GM20000 (cell line): ENCODE results near the gene PKMYT1.
"Not testable (repeated sequence)": the region's sequence is repeated elsewhere in the genome, so short reads cannot be mapped to it uniquely, and the experiment has no call there.

Experiments used
- DNase-seq: peaks from one replicate; pipeline ENCODE4 v3.0.0; 2012; ENCODE audit warnings: low spot score
- TF ChIP-seq, protein P1 (sequence below): IDR thresholded peaks from 2 replicates; pipeline ENCODE4 v1.5.1; 2012; ENCODE audit warnings: mild to moderate bottlenecking, control low read depth; ENCODE audit errors: extremely low read depth, missing control alignments

Gene PKMYT1

DNA sequence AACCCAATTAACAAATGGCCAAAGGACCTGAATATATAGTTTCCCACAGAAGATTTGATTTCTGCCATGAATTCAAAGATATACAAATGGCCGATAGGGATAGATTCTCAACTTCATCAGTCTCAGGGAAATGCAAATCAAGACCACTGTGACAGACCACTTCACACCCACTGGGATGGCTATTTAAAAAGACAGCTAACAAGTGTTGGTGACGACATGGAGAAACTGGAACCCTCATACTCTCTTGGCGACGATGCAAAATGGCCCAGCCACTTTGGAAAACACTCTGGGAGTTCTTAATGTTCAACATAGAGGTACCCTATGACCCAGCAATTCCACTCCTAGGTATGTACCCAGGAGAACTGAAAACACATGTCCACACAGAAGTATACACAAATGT, 33.6 kb downstream of the PKMYT1 start:
- TF ChIP-seq, protein P1, sequence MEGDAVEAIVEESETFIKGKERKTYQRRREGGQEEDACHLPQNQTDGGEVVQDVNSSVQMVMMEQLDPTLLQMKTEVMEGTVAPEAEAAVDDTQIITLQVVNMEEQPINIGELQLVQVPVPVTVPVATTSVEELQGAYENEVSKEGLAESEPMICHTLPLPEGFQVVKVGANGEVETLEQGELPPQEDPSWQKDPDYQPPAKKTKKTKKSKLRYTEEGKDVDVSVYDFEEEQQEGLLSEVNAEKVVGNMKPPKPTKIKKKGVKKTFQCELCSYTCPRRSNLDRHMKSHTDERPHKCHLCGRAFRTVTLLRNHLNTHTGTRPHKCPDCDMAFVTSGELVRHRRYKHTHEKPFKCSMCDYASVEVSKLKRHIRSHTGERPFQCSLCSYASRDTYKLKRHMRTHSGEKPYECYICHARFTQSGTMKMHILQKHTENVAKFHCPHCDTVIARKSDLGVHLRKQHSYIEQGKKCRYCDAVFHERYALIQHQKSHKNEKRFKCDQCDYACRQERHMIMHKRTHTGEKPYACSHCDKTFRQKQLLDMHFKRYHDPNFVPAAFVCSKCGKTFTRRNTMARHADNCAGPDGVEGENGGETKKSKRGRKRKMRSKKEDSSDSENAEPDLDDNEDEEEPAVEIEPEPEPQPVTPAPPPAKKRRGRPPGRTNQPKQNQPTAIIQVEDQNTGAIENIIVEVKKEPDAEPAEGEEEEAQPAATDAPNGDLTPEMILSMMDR = no peak
- no peak for DNase-seq

DNA sequence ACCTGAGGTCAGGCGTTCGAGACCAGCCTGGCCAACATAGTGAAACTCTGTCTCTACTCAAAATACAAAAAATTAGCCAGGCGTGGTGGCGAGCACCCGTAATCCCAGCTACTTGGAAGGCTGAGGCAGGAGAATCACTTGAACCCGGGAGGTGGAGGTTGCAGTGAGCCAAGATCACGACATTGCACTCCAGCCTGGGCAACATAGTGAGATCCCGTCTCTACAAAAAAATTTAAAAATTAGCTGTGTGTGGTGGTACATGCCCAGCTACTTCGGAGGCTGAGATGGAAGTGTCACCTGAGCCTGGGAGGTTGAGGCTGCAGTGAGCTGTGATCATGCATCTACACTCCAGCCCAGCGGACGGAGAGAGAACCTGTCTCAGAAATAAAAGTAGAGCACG, 36.5 kb downstream of the PKMYT1 start:
- DNase-seq = not testable (repeated sequence)

DNA sequence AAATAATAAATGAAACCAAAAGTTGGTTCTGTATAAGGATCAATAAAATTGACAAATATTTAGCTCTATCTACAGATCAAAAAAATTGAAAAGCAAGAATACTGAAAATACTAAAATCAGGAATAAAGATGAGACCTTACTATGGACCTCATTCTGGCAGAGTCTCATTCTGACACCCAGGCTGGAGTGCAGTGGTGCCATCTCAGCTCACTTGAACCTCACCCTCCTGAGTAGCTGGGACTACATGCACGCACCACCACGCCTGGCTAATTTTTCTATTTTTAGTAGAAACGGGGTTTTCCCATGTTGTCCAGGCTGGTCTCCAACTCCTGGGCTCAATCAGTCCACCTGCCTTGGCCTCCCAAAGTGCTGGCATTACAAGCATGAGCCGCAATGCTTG, 38.2 kb downstream of the PKMYT1 start:
- TF ChIP-seq, protein P1 = no peak
- no peak for DNase-seq

DNA sequence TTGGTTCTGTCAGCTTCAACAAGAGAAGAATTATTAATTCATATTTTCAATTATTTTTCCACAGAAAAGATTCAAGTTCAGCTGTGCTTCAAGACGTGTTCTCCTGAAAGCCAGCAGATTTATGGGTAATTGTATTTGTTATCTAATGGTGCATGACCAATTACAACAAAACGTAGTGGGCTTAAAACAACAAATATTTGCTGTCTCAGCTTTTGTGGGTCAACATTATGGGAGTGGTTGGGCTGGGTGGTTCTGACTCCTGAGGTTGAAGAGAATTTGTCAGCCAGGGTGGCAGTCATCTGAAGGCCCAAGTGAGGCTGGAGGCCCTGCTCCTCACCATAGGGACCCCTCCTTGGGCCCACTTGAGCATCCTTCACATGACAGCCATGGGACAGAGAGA, 40.3 kb downstream of the PKMYT1 start:
- DNase-seq = no peak
- TF ChIP-seq, protein P1 = no peak

DNA sequence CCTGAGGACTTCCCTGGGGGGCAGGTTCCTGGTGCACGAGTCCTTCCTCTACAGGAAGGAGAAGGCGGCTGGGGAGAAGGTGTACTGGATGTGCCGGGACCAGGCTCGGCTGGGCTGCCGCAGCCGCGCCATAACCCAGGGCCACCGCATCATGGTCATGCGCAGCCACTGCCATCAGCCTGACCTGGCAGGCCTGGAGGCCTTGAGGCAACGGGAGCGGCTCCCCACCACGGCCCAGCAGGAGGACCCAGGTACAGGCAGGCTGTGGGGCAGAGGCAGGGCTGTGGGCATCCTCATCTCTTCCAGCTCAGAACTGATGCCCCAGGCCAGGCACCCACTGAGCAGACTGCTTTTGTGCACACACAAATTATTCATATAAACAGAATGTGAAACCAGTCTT, 42.0 kb downstream of the PKMYT1 start:
- TF ChIP-seq, protein P1 = no peak
- no peak for DNase-seq

DNA sequence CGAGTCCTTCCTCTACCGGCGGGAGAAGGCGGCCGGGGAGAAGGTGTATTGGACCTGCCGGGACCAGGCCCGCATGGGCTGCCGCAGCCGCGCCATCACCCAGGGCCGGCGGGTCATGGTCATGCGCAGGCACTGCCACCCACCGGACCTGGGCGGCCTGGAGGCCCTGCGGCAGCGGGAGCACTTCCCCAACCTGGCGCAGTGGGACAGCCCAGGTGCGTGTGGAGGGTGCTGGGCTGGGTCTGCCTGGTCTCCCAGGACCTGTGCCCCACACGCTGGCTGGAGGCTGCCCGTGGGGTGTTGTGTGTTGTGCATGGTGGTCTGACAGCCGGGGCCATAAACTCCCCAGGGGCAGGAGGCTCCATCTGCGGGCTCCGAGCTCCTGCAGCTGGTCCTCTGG, 43.1 kb downstream of the PKMYT1 start:
- TF ChIP-seq, protein P1 = no peak
- no peak for DNase-seq

DNA sequence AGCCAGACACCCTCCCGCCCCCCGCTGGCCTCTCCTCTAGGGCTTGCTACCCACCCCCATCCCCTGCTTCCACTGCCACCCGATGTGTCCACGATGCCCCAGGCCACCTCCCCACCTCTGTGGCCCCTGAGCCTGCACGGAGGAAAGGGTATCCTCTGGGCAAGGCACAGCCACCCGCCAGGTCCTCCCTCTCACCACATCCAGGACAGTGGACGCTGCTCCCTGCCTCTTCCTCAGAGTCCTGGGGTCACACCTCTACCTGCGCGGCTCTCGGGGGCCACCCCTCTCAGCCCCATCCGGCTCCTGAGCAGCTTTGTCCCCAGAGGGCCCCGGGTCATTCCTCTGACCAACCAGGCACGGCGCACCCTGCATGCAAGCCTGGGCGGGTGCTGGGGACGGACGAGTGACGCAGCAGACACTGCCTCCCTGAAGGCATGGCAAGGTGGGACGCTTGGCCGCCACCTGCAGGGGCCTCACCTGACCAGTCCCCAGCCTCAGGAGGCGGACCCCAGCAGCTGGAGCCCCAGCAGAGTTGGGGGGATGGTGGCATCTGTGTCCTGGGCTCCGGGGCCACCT, 43.7 kb downstream of the PKMYT1 start:
- TF ChIP-seq, protein P1 = no peak

DNA sequence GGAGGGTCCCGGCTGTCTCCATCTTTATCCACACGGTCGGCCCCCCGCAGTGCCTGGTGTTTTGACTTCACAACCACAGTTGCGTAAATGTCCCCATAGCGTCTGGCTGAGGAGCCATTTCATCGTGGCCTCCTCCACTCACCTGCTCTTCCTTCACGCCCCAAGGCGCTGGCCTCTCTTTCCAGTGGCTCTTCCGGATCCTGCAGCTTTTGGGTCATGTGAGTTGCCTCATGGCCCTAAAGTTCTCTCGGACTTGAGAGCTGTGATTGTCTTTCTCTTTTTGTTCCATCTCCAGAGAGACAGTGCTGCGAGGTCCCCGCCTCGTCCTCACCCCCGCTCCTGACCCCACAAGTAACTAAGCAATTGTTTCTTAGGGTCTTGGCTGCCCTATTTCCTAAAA, 45.8 kb downstream of the PKMYT1 start:
- TF ChIP-seq, protein P1 = no peak

More for the DNA sequence above, 43.7 kb downstream of the PKMYT1 start:
- no peak for DNase-seq

More for the DNA sequence above, 45.8 kb downstream of the PKMYT1 start:
- no peak for DNase-seq
